HEK293T (cell line): ENCODE results near the gene BZW2.
A peak's percentile ranks its signal among the peaks of the same experiment; 100 is the strongest.
"Not testable (repeated sequence)": the region's sequence is repeated elsewhere in the genome, so short reads cannot be mapped to it uniquely, and the experiment has no call there.

Experiments
- CTCF ChIA-PET: fragments of 350-600 bp; formaldehyde crosslinking; extraction: SDS; loops from one replicate; lab custom pipeline; 2021; ENCODE audit warnings: antibody characterized with exemption, inconsistent platforms; lab: Yijun Ruan, JAX
- POLR2A ChIA-PET: fragments of 350-600 bp; formaldehyde crosslinking; extraction: SDS; loops from one replicate; lab custom pipeline; 2020; ENCODE audit warnings: antibody characterized with exemption, inconsistent platforms; lab: Yijun Ruan, JAX
- DNase-seq: peaks from one replicate; pipeline ENCODE4 v3.0.0; 2012; ENCODE audit warnings: mixed read lengths; ENCODE audit errors: extremely low spot score
- ARNT ChIP-seq: fragments of 450-650 bp; IDR thresholded peaks from 2 replicates; pipeline ENCODE4 v1.6.1; 2017; ENCODE audit warnings: mild to moderate bottlenecking
- BHLHE40 ChIP-seq: fragments of 450-650 bp; IDR thresholded peaks from 2 replicates; pipeline ENCODE4 v1.6.1; 2016; ENCODE audit warnings: mild to moderate bottlenecking, moderate library complexity, borderline replicate concordance
- CTBP1 ChIP-seq: fragments of 450-650 bp; IDR thresholded peaks from 2 replicates; pipeline ENCODE4 v1.6.1; 2016; ENCODE audit warnings: borderline replicate concordance
- ELF4 ChIP-seq: fragments of 450-650 bp; IDR thresholded peaks from 2 replicates; pipeline ENCODE4 v1.6.1; 2017; ENCODE audit warnings: antibody characterized with exemption
- FOXA1 ChIP-seq: fragments of 450-650 bp; IDR thresholded peaks from 2 replicates; pipeline ENCODE4 v1.6.1; 2016; ENCODE audit warnings: mild to moderate bottlenecking
- FOXK2 ChIP-seq: fragments of 450-650 bp; IDR thresholded peaks from 2 replicates; pipeline ENCODE4 v1.6.1; 2016; ENCODE audit warnings: mild to moderate bottlenecking
- FOXM1 ChIP-seq: fragments of 450-650 bp; IDR thresholded peaks from 2 replicates; pipeline ENCODE4 v1.6.1; 2017; ENCODE audit warnings: mild to moderate bottlenecking, borderline replicate concordance
- HDGF ChIP-seq: fragments of 450-650 bp; IDR thresholded peaks from 2 replicates; pipeline ENCODE4 v1.6.1; 2017; ENCODE audit warnings: antibody characterized with exemption, borderline replicate concordance
- L3MBTL2 ChIP-seq: fragments of 450-650 bp; conservative IDR thresholded peaks from 2 replicates; pipeline ENCODE4 v1.6.1; 2016; ENCODE audit warnings: mild to moderate bottlenecking
- LEF1 ChIP-seq: fragments of 450-650 bp; IDR thresholded peaks from 2 replicates; pipeline ENCODE4 v1.6.1; 2017; ENCODE audit warnings: mild to moderate bottlenecking, borderline replicate concordance
- NFRKB ChIP-seq: fragments of 450-650 bp; IDR thresholded peaks from 2 replicates; pipeline ENCODE4 v1.6.1; 2016; ENCODE audit warnings: mild to moderate bottlenecking, moderate library complexity
- SP1 ChIP-seq: fragments of 450-650 bp; IDR thresholded peaks from 2 replicates; pipeline ENCODE4 v1.6.1; 2017
- SUZ12 ChIP-seq: fragments of 450-650 bp; IDR thresholded peaks from 2 replicates; pipeline ENCODE4 v1.6.1; 2016; ENCODE audit warnings: mild to moderate bottlenecking
- TARDBP ChIP-seq: fragments of 450-650 bp; IDR thresholded peaks from 2 replicates; pipeline ENCODE4 v1.6.1; 2016
- ZNF384 ChIP-seq: fragments of 450-650 bp; IDR thresholded peaks from 2 replicates; pipeline ENCODE4 v1.6.1; 2016
- TF ChIP-seq, protein P1 (sequence below): fragments of 450-650 bp; IDR thresholded peaks from 2 replicates; pipeline ENCODE4 v1.6.1; 2016

BZW2 gene

DNA sequence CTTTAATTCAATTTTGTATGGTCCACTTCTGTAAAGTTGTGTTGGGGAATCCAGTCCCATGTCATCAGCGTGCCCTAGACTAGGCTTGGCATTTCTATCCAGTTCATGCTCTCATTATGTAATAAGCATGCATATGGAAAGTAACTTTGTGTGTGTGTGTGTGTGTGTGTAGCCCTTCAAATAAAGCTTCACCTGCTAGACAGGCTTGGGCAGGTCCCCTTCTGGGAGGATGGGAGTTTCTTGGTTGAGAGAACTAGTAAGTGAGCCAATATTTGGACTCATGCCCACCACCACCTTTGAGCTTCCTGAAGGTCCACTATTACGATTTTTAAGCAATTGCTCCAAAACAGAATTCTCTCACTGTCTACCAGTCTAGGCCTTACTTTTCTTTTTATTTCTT is 6.9 kb downstream of the BZW2 start:
- ChIA-PET POLR2A (no interaction called here), CTCF (no interaction called here)
- TF ChIP-seq, protein P1, sequence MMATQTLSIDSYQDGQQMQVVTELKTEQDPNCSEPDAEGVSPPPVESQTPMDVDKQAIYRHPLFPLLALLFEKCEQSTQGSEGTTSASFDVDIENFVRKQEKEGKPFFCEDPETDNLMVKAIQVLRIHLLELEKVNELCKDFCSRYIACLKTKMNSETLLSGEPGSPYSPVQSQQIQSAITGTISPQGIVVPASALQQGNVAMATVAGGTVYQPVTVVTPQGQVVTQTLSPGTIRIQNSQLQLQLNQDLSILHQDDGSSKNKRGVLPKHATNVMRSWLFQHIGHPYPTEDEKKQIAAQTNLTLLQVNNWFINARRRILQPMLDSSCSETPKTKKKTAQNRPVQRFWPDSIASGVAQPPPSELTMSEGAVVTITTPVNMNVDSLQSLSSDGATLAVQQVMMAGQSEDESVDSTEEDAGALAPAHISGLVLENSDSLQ: no peak
- TF ChIP-seq NFRKB: no peak
- no peak for TF ChIP-seq ZNF384
- no peak for TF ChIP-seq TARDBP
- no peak for TF ChIP-seq SUZ12
- no peak for TF ChIP-seq FOXA1
- no peak for TF ChIP-seq LEF1
- no peak for TF ChIP-seq FOXK2
- TF ChIP-seq ARNT: no peak
- no peak for TF ChIP-seq ELF4
- no peak for TF ChIP-seq L3MBTL2
- no peak for TF ChIP-seq CTBP1
- no peak for TF ChIP-seq HDGF
- no peak for TF ChIP-seq FOXM1
- TF ChIP-seq BHLHE40: no peak
- TF ChIP-seq SP1: no peak

DNA sequence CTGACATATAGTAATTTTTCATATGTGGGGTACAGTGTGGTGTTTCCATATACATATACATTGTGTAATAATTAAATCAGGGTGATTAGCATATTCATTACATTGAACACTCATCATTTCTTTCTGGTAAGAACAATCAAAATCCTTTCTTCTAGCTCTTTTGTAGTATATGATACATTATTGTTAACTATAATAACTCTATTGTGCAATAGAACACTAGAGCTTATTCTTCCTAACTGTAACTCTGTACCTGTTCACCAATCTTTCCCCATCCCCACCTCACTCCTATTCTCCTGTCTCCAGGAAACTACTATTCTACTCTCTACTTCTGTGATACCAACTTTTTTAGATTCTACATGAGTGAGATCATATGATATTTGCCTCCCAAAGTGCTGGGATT is 9.4 kb downstream of the BZW2 start:
- ChIA-PET POLR2A (no interaction called here), CTCF (interaction anchor here (0.6 kb wide), 2 partner anchors 204 to 1972 kb away, joined by 4 read pairs; no protein-coding TSS in a partner anchor)
- DNase-seq: no peak
- TF ChIP-seq NFRKB (no peak), FOXK2 (no peak), BHLHE40 (no peak), FOXM1 (no peak)
- TF ChIP-seq, protein P1: no peak

More for the DNA sequence above, 6.9 kb downstream of the BZW2 start:
- no peak for DNase-seq

DNA sequence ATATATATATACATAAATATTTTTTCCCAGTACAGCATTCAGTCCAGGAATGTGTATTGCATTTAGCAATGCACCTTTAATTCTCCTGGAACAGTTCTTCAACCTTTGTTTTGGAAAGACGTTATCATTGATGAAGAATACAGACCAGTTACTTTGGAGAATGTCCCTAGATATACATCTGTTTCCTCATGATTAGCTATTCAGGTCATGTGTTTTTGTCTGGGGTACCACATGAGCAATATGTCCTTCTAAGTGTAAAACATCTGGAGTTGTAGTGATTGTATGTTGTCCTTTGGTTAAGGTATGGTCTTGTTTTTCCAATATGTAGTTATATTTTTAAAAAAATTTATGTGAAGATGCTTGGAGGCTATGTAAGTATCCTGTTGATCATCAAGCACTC is 10.2 kb downstream of the BZW2 start:
- no peak for DNase-seq
- CTCF ChIA-PET: no interaction called here
- TF ChIP-seq, protein P1: no peak
- TF ChIP-seq LEF1 (no peak), BHLHE40 (no peak), HDGF (no peak), ELF4 (no peak)
- POLR2A ChIA-PET: interaction anchor here (1.2 kb wide), 1 partner anchor 11 kb away, joined by 4 read pairs; the partner anchor contains the start of gene ANKMY2

DNA sequence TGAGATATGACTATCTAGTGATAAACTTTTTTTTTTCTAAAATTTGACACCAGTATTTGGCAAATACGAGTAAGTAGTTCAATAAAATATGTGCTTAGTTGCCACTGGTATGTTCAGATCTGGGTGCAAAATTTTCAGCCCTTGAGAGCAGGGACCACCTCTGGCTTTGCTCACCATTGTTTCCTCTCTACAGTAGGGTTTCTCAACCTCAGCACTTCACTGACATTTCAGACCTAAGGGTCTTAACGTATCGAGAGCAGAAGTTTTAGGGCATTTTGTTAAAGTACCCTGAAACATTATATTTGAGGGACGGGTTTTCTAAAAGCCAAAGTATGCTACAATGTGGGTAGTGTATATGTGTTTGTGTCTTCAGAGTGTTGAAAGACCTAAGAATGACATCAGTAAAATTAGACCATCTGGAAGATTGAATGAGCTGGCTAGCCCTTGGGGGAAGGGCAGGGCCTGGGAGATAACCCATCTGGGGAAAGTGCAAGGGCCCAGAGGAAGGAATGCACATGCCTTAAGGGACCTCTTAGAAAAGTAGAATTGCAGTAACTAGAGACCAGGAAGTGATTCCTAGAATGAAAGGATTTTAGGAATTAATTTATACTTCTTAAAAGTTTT is 11.8 kb downstream of the BZW2 start:
- no peak for TF ChIP-seq ELF4
- TF ChIP-seq BHLHE40: no peak
- no peak for TF ChIP-seq TARDBP
- no peak for TF ChIP-seq LEF1
- no peak for TF ChIP-seq NFRKB
- no peak for TF ChIP-seq SP1
- no peak for TF ChIP-seq FOXA1
- TF ChIP-seq L3MBTL2: no peak
- peak; percentile 14 for DNase-seq
- ChIA-PET POLR2A (interaction anchor here (3.2 kb wide), 1 partner anchor 12 kb away, joined by 10 read pairs; the partner anchor contains the start of genes ANKMY2 and BZW2), CTCF (no interaction called here)

DNA sequence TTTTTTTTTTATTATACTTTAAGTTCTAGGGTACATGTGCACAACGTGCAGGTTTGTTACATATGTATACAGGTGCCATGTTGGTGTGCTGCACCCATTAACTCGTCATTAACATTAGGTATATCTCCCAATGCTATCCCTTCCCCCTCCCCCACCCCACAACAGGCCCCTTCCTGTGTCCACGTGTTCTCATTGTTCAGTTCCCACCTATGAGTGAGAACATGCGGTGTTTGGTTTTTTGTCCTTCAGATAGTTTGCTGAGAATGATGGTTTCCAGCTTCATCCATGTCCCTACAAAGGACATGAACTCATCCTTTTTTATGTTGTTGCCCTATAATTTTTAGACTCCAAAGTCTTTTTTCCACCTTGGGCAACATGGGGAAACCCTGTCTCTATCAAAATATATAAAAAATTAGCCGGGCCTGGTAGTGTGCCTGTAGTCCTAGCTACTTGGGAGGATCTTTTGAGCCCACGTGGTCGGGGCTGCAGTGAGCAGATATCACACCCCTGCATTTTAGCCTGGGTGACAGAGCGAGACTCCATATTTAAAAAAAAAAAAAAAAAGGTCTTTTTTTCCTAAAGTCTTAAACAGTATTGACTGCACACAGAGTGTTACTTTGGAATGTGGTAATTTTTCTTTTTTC is 14.0 kb downstream of the BZW2 start:
- ChIA-PET CTCF (interaction anchor here (0.7 kb wide), 2 partner anchors 137 to 1047 kb away, joined by 3 to 5 read pairs; no protein-coding TSS in a partner anchor), POLR2A (interaction anchor here (3.2 kb wide), 1 partner anchor 14 kb away, joined by 10 read pairs; the partner anchor contains the start of genes ANKMY2 and BZW2)

DNA sequence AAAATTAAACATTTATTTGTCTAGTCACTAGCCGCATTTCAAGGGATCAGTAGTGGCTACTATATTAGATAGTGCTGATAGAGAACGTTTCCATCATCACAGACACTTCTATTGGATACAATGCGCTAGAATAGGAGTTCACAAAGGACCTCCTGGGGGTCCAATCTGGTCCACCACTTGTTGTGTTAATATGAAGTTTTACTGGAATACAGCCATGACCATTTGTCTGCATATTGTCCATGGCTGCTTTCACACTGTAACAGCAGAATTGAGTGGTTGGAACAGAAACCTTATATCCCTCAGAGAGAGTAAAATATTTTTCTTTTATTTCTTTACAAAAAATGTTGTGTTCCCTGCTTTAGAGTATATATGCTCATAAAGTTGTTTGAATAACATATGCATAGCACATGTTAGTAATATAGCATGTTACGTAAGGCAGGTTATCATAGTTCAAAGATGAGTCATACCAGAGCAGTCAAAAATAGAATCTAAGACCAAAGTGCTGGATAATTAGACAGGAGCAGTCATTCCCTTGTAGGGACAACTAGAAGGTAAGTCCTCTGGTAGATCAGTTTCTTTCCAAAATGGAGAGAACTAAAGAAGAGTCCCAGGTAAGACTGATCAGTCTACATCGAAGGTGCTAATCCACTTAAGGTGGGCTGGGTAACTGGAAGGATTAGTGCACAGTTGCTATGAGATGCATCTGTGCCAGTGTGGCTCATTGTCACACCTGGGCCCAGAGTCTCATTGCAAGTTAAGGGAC is 14.9 kb downstream of the BZW2 start:
- DNase-seq: no peak
- POLR2A ChIA-PET: interaction anchor here (3.2 kb wide), 1 partner anchor 15 kb away, joined by 10 read pairs; the partner anchor contains the start of genes ANKMY2 and BZW2
- TF ChIP-seq NFRKB: no peak
- TF ChIP-seq FOXM1: no peak
- no peak for TF ChIP-seq ARNT
- TF ChIP-seq BHLHE40: no peak
- TF ChIP-seq ELF4: no peak
- TF ChIP-seq FOXA1: no peak
- no peak for TF ChIP-seq L3MBTL2
- no peak for TF ChIP-seq ZNF384
- TF ChIP-seq CTBP1: no peak
- no peak for TF ChIP-seq SUZ12
- TF ChIP-seq TARDBP: no peak
- TF ChIP-seq, protein P1: no peak
- TF ChIP-seq FOXK2: no peak
- no peak for TF ChIP-seq HDGF
- no peak for TF ChIP-seq LEF1
- TF ChIP-seq SP1: no peak
- CTCF ChIA-PET: no interaction called here

More for the DNA sequence above, 14.0 kb downstream of the BZW2 start:
- DNase-seq: not testable (repeated sequence)
